Right lobe of liver (tissue), 6 donors: ENCODE results near the gene IGFBP4. TPM values are rescaled to one million over a fixed set of nuclear protein-coding genes. Genes with fewer than 3 reads are reported as not detected.

Experiments
- ATAC-seq, 4 donors: fragments of 200-7000 bp; cut with Tn5 transposase; one replicate each; pipeline ENCODE4 v1.9.1; 2020; ENCODE audit warnings: mild to moderate bottlenecking in 4 of 4, moderate library complexity in 4 of 4
- DNase-seq, 3 donors: peaks; one replicate each; pipeline ENCODE4 v3.0.0-alpha.2; 2020
- H3K27ac ChIP-seq, 3 donors: fragments of 200-600 bp; one replicate each; pipeline ENCODE4 v1.8.0; 2022
- H3K27me3 ChIP-seq, 2 donors: fragments of 200-600 bp; one replicate each; pipeline ENCODE4 v1.8.0; 2022
- H3K36me3 ChIP-seq, 4 donors: fragments of 200-600 bp; sonication (generic) in 1 of 4; one replicate each; pipeline versions ENCODE4 v1.5.1 to v1.8.0; 2017 to 2022; ENCODE audit warnings: control low read depth in 1 of 4
- H3K4me1 ChIP-seq, 4 donors: fragments of 200-600 bp; sonication (generic) in 1 of 4; one replicate each; pipeline versions ENCODE4 v1.5.1 to v1.8.0; 2017 to 2022; ENCODE audit warnings: control low read depth in 1 of 4
- H3K4me3 ChIP-seq, 3 donors: fragments of 200-600 bp; one replicate each; pipeline ENCODE4 v1.8.0; 2022
- H3K9me3 ChIP-seq, 4 donors: fragments of 200-600 bp; sonication (generic) in 1 of 4; one replicate each; pipeline versions ENCODE4 v1.5.1 to v1.8.0; 2017 to 2022; ENCODE audit warnings: control low read depth in 1 of 4
- CTCF ChIP-seq, 4 donors: fragments of 200-600 bp in 3 of 4; fragments of 450-650 bp in 1 of 4; IDR thresholded peaks; one replicate each; pipeline versions ENCODE4 v1.5.1 to v1.8.0; 2016 to 2022; ENCODE audit warnings: antibody characterized with exemption in 4 of 4, mild to moderate bottlenecking in 2 of 4
- POLR2A ChIP-seq: fragments of 450-650 bp; IDR thresholded peaks from one replicate; pipeline ENCODE4 v1.6.1; 2017; ENCODE audit warnings: antibody characterized with exemption, mild to moderate bottlenecking
- WGBS: methylation state at CpG from one replicate; pipeline ENCODE4 v1.1.6; 2018; ENCODE audit warnings: low coverage, low lambda C conversion rate; ENCODE audit not compliant: insufficient coverage; ENCODE audit errors: missing lambda C conversion rate; 5-methylcytosine and 5-hydroxymethylcytosine counted together
- intact Hi-C, 2 donors: fragments of 100-400 bp; cut with DNase I; formaldehyde crosslinking; loops; one replicate each; pipeline versions ENCODE4 v1.11.2 to v1.14.1; 2022
- total RNA-seq, 6 experiments: library from RNA; depleted of rRNA in 2 of 6; stranded (reverse); fragments of >200 nt in 2 of 6; fragmentation: NEBNext Ultra II Directional in 3 of 6; extraction: Animal tissue kit (Norgen Biotek cat#: 25700) in 3 of 6; gene quantifications; one replicate each; pipeline versions ENCODE4 v1.1.0 to v1.2.4, GENCODE V29; 2016 to 2023
- donor health status: DM: no; HTN: yes; CAD: no.
- donor health status: DM: no; HTN: no; CAD: no.
- donor health status: DM: no; HTN: no; CAD: no.
- donor health status: DM: no; HTN: yes; CAD: no.
- donor health status: DM: no; HTN: yes; CAD: no.

IGFBP4 gene
- total RNA-seq, 6 experiments from 2014 or later: 382 to 716 (median 430) TPM

GRCh38 chr17:40447148-40447644, 3.9 kb downstream of the IGFBP4 start:
- DNase-seq (peak; percentile 81 to 93 (median 91)), ATAC-seq (peak; percentile 36 to 62 (median 49))
- intact Hi-C loops: loop anchor here (5.0 to 10.0 kb wide), 2 partner anchors 88 to 100 kb away; no protein-coding TSS in a partner anchor
- 18% methylated on average over 6 of the region's 8 CpGs for WGBS
- H3K4me1 ChIP-seq: peaks cover 0 to 61% (median 21%) of the 10 kb centered on the region in 4 donors
- TF ChIP-seq POLR2A (peak; percentile 90), CTCF (IDR thresholded peaks at IDR 0.05) (no peak)
- peak overlapping the region; percentile 88 to 94 (median 89) for H3K4me3 ChIP-seq
- peak overlapping the region; percentile 92 to 98 (median 96) for H3K27ac ChIP-seq
- peaks cover 0 to 7% (median 4%) of the 10 kb centered on the region in 4 donors for H3K36me3 ChIP-seq
- no peaks in the 10 kb centered on the region for H3K9me3 ChIP-seq
- no peaks in the 10 kb centered on the region for H3K27me3 ChIP-seq

- no peaks in the 10 kb centered on the region for H3K27me3 ChIP-seq
- TF ChIP-seq POLR2A: no peak
- no peak for TF ChIP-seq CTCF (IDR thresholded peaks at IDR 0.05)
- DNase-seq (no peak), ATAC-seq (peak in 1 of 4 donors; percentile 1)
- peak overlapping the region; percentile 88 to 94 (median 89) for H3K4me3 ChIP-seq
- H3K27ac ChIP-seq: peak overlapping the region; percentile 72 to 98 (median 92)
- H3K9me3 ChIP-seq: no peaks in the 10 kb centered on the region
- intact Hi-C loops: loop anchor here (5.0 to 10.0 kb wide), 2 partner anchors 87 to 99 kb away; no protein-coding TSS in a partner anchor
- peaks cover 0 to 13% (median 7%) of the 10 kb centered on the region in 4 donors for H3K36me3 ChIP-seq
- 13% methylated on average over 4 of the region's 4 CpGs for WGBS
- H3K4me1 ChIP-seq: peaks cover 0 to 62% (median 24%) of the 10 kb centered on the region in 4 donors
These were observed 4.6 kb downstream of the IGFBP4 start for GRCh38 chr17:40447806-40448205.

- WGBS: 3% methylated on average over 6 of the region's 8 CpGs
- H3K27me3 ChIP-seq: no peaks in the 10 kb centered on the region
- H3K9me3 ChIP-seq: no peaks in the 10 kb centered on the region
- H3K4me1 ChIP-seq: peaks cover 0 to 64% (median 25%) of the 10 kb centered on the region in 4 donors
- intact Hi-C loops: loop anchor here (5.0 to 10.0 kb wide), 2 partner anchors 87 to 99 kb away; no protein-coding TSS in a partner anchor
- H3K27ac ChIP-seq: peak overlapping the region; percentile 72 to 98 (median 92)
- peaks cover 1 to 18% (median 10%) of the 10 kb centered on the region in 4 donors for H3K36me3 ChIP-seq
- TF ChIP-seq CTCF (IDR thresholded peaks at IDR 0.05): no peak
- peak; percentile 32 for TF ChIP-seq POLR2A
- peak; percentile 5 to 24 (median 14) for ATAC-seq
- peak overlapping the region; percentile 88 to 94 (median 89) for H3K4me3 ChIP-seq
- peak; percentile 72 to 87 (median 85) for DNase-seq
These were observed 5.0 kb downstream of the IGFBP4 start for GRCh38 chr17:40448213-40448638.

- DNase-seq: peak; percentile 84 to 94 (median 90)
- H3K4me3 ChIP-seq: peak overlapping the region in 2 of 3 donors; percentile 89 to 94
- WGBS: 13% methylated on average over 5 of the region's 7 CpGs
These were observed 5.5 kb downstream of the IGFBP4 start for GRCh38 chr17:40448639-40449261.

More at GRCh38 chr17:40448639-40449261, 5.5 kb downstream of the IGFBP4 start:
- Histone ChIP-seq H3K9me3 (no peaks in the 10 kb centered on the region), H3K36me3 (peaks cover 7 to 23% (median 15%) of the 10 kb centered on the region in 4 donors), H3K4me1 (peaks cover 0 to 66% (median 26%) of the 10 kb centered on the region in 4 donors), H3K27ac (peak overlapping the region; percentile 72 to 98 (median 92)), H3K27me3 (no peaks in the 10 kb centered on the region)
- peak; percentile 31 to 66 (median 52) for ATAC-seq
- TF ChIP-seq POLR2A (peak; percentile 82), CTCF (IDR thresholded peaks at IDR 0.05) (no peak)
- intact Hi-C loops: loop anchor here (5.0 to 10.0 kb wide), 2 partner anchors 86 to 99 kb away; no protein-coding TSS in a partner anchor
